ENCODE data around the gene SMARCA2.

Gene SMARCA2

DNA sequence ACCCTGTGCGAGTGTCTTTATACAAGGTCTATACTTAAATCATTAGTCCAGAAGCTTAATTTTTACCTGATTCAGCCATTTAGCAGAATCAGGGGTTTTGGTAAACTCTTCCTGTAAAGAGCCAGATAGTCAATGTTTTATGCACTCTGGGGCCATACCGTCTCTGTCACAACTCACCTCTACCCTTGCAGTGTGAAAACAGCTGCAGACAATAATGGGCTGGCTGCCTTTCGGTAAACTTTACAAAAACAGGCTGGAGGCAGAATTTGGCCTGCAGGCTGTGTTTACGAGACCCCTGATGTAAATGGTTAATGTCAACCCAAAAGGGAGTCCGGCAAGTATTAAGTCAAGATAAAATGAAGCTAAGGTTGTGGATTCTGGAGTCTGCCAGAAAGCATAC is 32.8 kb downstream of the SMARCA2 start:
- CTCF ChIA-PET = interaction anchor here (1.0 to 2.4 kb wide), 4 partner anchors 15 to 33 kb away, joined by 3 to 9 read pairs (median 4); partner anchors contain the start of gene SMARCA2
- 96% methylated on average over 5 of the region's 5 CpGs for WGBS (ENCODE audit: insufficient coverage)
- H3K9me3 ChIP-seq (ENCODE audit: control extremely low read depth in 1 of 5, control insufficient read depth in 4 of 5, insufficient read depth in 2 of 5, low read depth in 1 of 5, low read length in 4 of 5) = no peaks in the 10 kb centered on the region
- POLR2A ChIA-PET = no interaction called here
- no peak overlapping the region for H3K4me3 ChIP-seq (ENCODE audit: control insufficient read depth in 1 of 7, extremely low read depth in 1 of 7, insufficient read depth in 4 of 7, low read depth in 2 of 7, low read length in 6 of 7)
- peaks cover 10 to 57% (median 34%) of the 10 kb centered on the region in 4 experiments for H3K36me3 ChIP-seq (ENCODE audit: control insufficient read depth in 4 of 4, insufficient read depth in 4 of 4, low read length in 3 of 4)
- peaks cover 0 to 5% (median 0%) of the 10 kb centered on the region in 4 experiments for H3K4me1 ChIP-seq (ENCODE audit: control extremely low read depth in 1 of 4, control insufficient read depth in 4 of 4, insufficient read depth in 4 of 4, low read length in 3 of 4)
- H3K27me3 ChIP-seq (replicated peaks in 2 of 5; ENCODE audit: control insufficient read depth in 4 of 5, insufficient read depth in 5 of 5, low read length in 4 of 5) = no peaks in the 10 kb centered on the region
- no peak for DNase-seq
- H3K27ac ChIP-seq (ENCODE audit: insufficient read depth in 1 of 2, low read depth in 1 of 2, low read length in 2 of 2, poor library complexity in 1 of 2, severe bottlenecking in 2 of 2) = no peak overlapping the region

DNA sequence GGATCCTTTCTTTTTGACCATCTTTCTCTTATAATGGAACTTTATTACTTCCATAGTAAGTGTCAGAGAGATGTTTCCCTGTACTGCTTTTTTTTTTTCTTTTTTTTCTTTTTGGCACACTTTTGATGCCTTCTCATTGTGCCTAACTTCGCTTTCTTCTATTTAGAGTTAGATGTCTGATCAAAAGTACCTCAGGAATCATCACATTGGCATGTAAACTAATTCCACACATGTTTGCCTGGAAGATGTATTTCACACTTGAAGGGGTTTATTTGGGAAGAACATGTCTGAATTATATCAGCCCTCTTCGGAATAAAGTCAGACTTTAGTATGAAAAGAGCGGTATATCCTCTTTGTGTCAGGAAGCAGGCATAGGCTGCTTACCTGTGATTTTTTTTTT is 35.1 kb downstream of the SMARCA2 start:
- Histone ChIP-seq H3K4me3 (ENCODE audit: control insufficient read depth in 1 of 7, extremely low read depth in 1 of 7, insufficient read depth in 4 of 7, low read depth in 2 of 7, low read length in 6 of 7) (no peak overlapping the region), H3K27ac (ENCODE audit: insufficient read depth in 1 of 2, low read depth in 1 of 2, low read length in 2 of 2, poor library complexity in 1 of 2, severe bottlenecking in 2 of 2) (no peak overlapping the region), H3K27me3 (replicated peaks in 2 of 5; ENCODE audit: control insufficient read depth in 4 of 5, insufficient read depth in 5 of 5, low read length in 4 of 5) (no peaks in the 10 kb centered on the region), H3K4me1 (ENCODE audit: control extremely low read depth in 1 of 4, control insufficient read depth in 4 of 4, insufficient read depth in 4 of 4, low read length in 3 of 4) (peaks cover 7 to 10% (median 8%) of the 10 kb centered on the region in 4 experiments), H3K9me3 (ENCODE audit: control extremely low read depth in 1 of 5, control insufficient read depth in 4 of 5, insufficient read depth in 2 of 5, low read depth in 1 of 5, low read length in 4 of 5) (no peaks in the 10 kb centered on the region), H3K36me3 (ENCODE audit: control insufficient read depth in 4 of 4, insufficient read depth in 4 of 4, low read length in 3 of 4) (peaks cover 8 to 47% (median 29%) of the 10 kb centered on the region in 4 experiments)
- DNase-seq = no peak
- 100% methylated on average over 1 of the region's 3 CpGs for WGBS (ENCODE audit: insufficient coverage)
- ChIA-PET POLR2A (no interaction called here), CTCF (interaction anchor here (1.4 kb wide), 1 partner anchor 21 kb away, joined by 3 read pairs; no protein-coding TSS in a partner anchor)

DNA sequence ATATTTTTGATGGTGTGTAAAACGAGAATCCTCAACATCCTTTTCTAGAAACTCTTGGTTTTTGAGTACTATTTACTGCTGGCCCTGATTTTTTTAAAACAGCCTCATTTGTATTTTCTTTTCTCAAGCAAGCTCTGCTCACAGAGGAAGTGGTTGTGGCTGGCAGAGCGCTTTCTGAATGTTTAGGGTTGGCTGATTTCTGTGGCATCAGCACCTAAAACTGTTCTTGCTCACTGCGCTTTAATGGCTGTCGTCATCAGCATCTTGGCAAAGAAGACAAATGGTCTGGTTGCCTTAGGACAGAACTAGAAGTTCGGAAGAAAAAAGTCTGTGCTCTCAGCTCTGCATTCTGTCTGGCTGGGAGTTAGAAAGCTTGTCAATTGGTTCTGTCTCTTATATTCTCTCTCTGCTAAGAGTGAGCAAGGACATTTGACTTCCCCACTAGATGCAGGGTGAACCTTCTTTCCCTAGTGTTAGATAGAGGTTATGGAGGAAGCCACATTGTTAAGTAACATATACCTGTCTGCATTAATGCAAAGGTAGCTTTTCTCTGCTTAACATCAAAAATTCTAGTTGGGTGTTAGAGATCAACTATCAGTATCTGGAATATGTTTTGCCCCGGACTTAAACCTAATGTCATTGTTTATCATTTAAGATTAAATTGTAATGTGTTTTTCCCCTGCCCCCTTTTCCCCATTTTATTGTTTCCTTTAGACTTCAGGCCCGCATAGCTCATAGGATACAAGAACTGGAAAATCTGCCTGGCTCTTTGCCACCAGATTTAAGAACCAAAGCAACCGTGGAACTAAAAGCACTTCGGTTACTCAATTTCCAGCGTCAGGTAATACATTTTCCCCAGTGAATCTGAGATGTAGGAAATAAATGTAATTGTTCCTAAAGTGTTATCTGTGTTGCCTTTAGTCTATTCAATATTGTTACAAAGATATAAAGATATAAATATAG is 39.0 kb downstream of the SMARCA2 start:
- H3K27ac ChIP-seq (ENCODE audit: insufficient read depth in 1 of 2, low read depth in 1 of 2, low read length in 2 of 2, poor library complexity in 1 of 2, severe bottlenecking in 2 of 2) = no peak overlapping the region
- no peaks in the 10 kb centered on the region for H3K9me3 ChIP-seq (ENCODE audit: control extremely low read depth in 1 of 5, control insufficient read depth in 4 of 5, insufficient read depth in 2 of 5, low read depth in 1 of 5, low read length in 4 of 5)
- peak overlapping the region in 1 of 7 experiments; percentile 51 for H3K4me3 ChIP-seq (ENCODE audit: control insufficient read depth in 1 of 7, extremely low read depth in 1 of 7, insufficient read depth in 4 of 7, low read depth in 2 of 7, low read length in 6 of 7)
- peaks cover 19 to 61% (median 40%) of the 10 kb centered on the region in 4 experiments for H3K36me3 ChIP-seq (ENCODE audit: control insufficient read depth in 4 of 4, insufficient read depth in 4 of 4, low read length in 3 of 4)
- no peaks in the 10 kb centered on the region for H3K27me3 ChIP-seq (replicated peaks in 2 of 5; ENCODE audit: control insufficient read depth in 4 of 5, insufficient read depth in 5 of 5, low read length in 4 of 5)
- peak; percentile 23 to 78 (median 76) for DNase-seq
- peaks cover 7 to 10% (median 8%) of the 10 kb centered on the region in 4 experiments for H3K4me1 ChIP-seq (ENCODE audit: control extremely low read depth in 1 of 4, control insufficient read depth in 4 of 4, insufficient read depth in 4 of 4, low read length in 3 of 4)
- 25% methylated on average over 4 of the region's 10 CpGs for WGBS (ENCODE audit: insufficient coverage)
- POLR2A ChIA-PET = no interaction called here
- CTCF ChIA-PET = interaction anchor here (0.6 to 2.4 kb wide), 8 partner anchors 9 to 1363 kb away, joined by 3 to 8 read pairs (median 3); no protein-coding TSS in a partner anchor

DNA sequence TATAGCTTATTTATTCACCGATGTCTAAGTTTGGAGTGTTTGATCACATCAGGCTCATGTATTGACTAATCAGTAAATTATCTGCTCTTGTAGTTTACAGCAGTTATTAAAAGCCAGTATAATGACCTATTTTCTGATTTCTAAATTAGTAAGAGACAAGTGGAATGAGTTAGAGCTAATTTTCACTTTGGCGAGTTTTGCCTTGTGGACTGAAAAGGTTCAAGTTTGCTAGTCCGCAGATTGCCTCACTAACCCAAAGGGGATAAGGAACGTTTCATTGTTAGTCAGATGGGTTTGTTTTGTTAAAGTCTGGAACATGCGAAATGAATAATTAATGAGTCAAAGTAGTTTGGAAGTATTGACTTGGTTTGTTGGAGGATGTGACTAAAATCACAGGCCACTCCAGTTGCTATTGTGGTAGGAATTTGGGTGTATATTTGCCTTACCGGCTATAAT is 40.1 kb downstream of the SMARCA2 start:
- no peaks in the 10 kb centered on the region for H3K9me3 ChIP-seq (ENCODE audit: control extremely low read depth in 1 of 5, control insufficient read depth in 4 of 5, insufficient read depth in 2 of 5, low read depth in 1 of 5, low read length in 4 of 5)
- no peaks in the 10 kb centered on the region for H3K27me3 ChIP-seq (replicated peaks in 2 of 5; ENCODE audit: control insufficient read depth in 4 of 5, insufficient read depth in 5 of 5, low read length in 4 of 5)
- ChIA-PET CTCF (interaction anchor here (0.9 to 2.4 kb wide), 6 partner anchors 8 to 75 kb away, joined by 3 to 8 read pairs (median 4); no protein-coding TSS in a partner anchor), POLR2A (interaction anchor here (1.0 to 1.1 kb wide), 2 partner anchors 13 to 18 kb away, joined by 3 read pairs; no protein-coding TSS in a partner anchor)
- H3K4me1 ChIP-seq (ENCODE audit: control extremely low read depth in 1 of 4, control insufficient read depth in 4 of 4, insufficient read depth in 4 of 4, low read length in 3 of 4) = peaks cover 7 to 10% (median 8%) of the 10 kb centered on the region in 4 experiments
- H3K36me3 ChIP-seq (ENCODE audit: control insufficient read depth in 4 of 4, insufficient read depth in 4 of 4, low read length in 3 of 4) = peaks cover 20 to 60% (median 39%) of the 10 kb centered on the region in 4 experiments
- H3K4me3 ChIP-seq (ENCODE audit: control insufficient read depth in 1 of 7, extremely low read depth in 1 of 7, insufficient read depth in 4 of 7, low read depth in 2 of 7, low read length in 6 of 7) = no peak overlapping the region
- WGBS (ENCODE audit: insufficient coverage) = 92% methylated on average over 5 of the region's 6 CpGs
- H3K27ac ChIP-seq (ENCODE audit: insufficient read depth in 1 of 2, low read depth in 1 of 2, low read length in 2 of 2, poor library complexity in 1 of 2, severe bottlenecking in 2 of 2) = no peak overlapping the region
- DNase-seq = no peak

DNA sequence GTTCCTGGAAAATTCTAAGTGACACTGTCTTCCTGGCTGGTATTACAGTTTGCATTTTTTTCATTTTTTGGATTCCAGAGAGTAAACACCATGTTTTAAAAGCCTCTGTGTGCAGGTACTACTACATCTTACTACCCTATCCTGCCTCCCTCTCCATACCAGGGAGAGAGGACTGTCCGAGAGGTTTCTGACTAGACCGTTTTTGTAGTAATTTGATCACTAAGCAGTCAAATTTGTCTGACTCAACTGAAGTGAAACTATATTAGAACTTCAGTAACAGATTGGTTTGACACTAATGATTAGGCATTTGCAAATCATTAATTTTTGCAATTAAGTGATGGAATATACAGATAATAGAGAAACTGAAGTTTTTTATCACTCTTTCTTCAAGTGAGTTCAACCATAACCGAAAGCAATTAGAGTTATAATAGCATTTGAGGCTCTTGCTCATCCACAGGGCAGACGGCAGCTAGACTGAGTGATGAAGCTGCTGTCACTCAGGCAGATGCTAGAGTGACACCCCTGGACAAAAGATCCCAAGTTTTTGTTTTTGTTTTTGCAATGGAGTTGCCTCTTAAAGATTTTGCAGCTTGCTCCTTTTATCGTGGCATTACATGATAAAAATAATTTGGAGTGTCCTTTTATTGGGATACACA is 44.3 kb downstream of the SMARCA2 start:
- ChIA-PET POLR2A (no interaction called here), CTCF (no interaction called here)
- peaks cover 24 to 81% (median 61%) of the 10 kb centered on the region in 4 experiments for H3K36me3 ChIP-seq (ENCODE audit: control insufficient read depth in 4 of 4, insufficient read depth in 4 of 4, low read length in 3 of 4)
- no peaks in the 10 kb centered on the region for H3K27me3 ChIP-seq (replicated peaks in 2 of 5; ENCODE audit: control insufficient read depth in 4 of 5, insufficient read depth in 5 of 5, low read length in 4 of 5)
- 96% methylated on average over 3 of the region's 5 CpGs for WGBS (ENCODE audit: insufficient coverage)
- peaks cover 0 to 9% (median 0%) of the 10 kb centered on the region in 4 experiments for H3K4me1 ChIP-seq (ENCODE audit: control extremely low read depth in 1 of 4, control insufficient read depth in 4 of 4, insufficient read depth in 4 of 4, low read length in 3 of 4)
- H3K27ac ChIP-seq (ENCODE audit: insufficient read depth in 1 of 2, low read depth in 1 of 2, low read length in 2 of 2, poor library complexity in 1 of 2, severe bottlenecking in 2 of 2) = peak overlapping the region in 1 of 2 experiments; percentile 29
- no peak for DNase-seq
- no peak overlapping the region for H3K4me3 ChIP-seq (ENCODE audit: control insufficient read depth in 1 of 7, extremely low read depth in 1 of 7, insufficient read depth in 4 of 7, low read depth in 2 of 7, low read length in 6 of 7)
- no peaks in the 10 kb centered on the region for H3K9me3 ChIP-seq (ENCODE audit: control extremely low read depth in 1 of 5, control insufficient read depth in 4 of 5, insufficient read depth in 2 of 5, low read depth in 1 of 5, low read length in 4 of 5)

DNA sequence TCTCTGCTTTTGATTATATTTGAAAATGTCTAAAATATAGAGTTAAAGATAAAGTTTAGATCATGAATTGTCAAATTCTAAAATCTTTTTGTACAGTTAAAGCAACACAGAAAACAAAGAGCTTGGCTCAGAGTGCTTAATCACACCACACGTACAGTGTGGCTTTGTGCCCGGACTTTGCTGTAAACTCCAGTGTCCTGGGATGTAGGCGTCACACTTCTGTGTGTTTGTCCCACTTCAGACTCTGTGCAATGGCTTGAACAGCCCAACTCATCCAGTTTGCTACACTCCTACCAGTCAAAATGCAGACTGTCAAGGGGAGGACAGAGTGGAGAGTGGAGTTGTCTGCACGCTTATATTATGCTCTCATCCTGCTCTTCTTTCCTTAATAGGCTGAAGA is 45.3 kb downstream of the SMARCA2 start:
- H3K36me3 ChIP-seq (ENCODE audit: control insufficient read depth in 4 of 4, insufficient read depth in 4 of 4, low read length in 3 of 4) = peaks cover 23 to 81% (median 58%) of the 10 kb centered on the region in 4 experiments
- no peak overlapping the region for H3K27ac ChIP-seq (ENCODE audit: insufficient read depth in 1 of 2, low read depth in 1 of 2, low read length in 2 of 2, poor library complexity in 1 of 2, severe bottlenecking in 2 of 2)
- CTCF ChIA-PET = interaction anchor here (0.9 kb wide), 1 partner anchor 33 kb away, joined by 4 read pairs; no protein-coding TSS in a partner anchor
- H3K9me3 ChIP-seq (ENCODE audit: control extremely low read depth in 1 of 5, control insufficient read depth in 4 of 5, insufficient read depth in 2 of 5, low read depth in 1 of 5, low read length in 4 of 5) = no peaks in the 10 kb centered on the region
- H3K27me3 ChIP-seq (replicated peaks in 2 of 5; ENCODE audit: control insufficient read depth in 4 of 5, insufficient read depth in 5 of 5, low read length in 4 of 5) = no peaks in the 10 kb centered on the region
- WGBS (ENCODE audit: insufficient coverage) = 97% methylated on average over 3 of the region's 4 CpGs
- POLR2A ChIA-PET = no interaction called here
- no peak overlapping the region for H3K4me3 ChIP-seq (ENCODE audit: control insufficient read depth in 1 of 7, extremely low read depth in 1 of 7, insufficient read depth in 4 of 7, low read depth in 2 of 7, low read length in 6 of 7)
- H3K4me1 ChIP-seq (ENCODE audit: control extremely low read depth in 1 of 4, control insufficient read depth in 4 of 4, insufficient read depth in 4 of 4, low read length in 3 of 4) = peaks cover 0 to 9% (median 0%) of the 10 kb centered on the region in 4 experiments
- DNase-seq = no peak
